Effector CD8-positive, alpha-beta T cell (primary cell): Measurements from ENCODE around the gene RNF224.

Experiments used
- DNase-seq: peaks from one replicate; lab custom pipeline; 2025; lab: John Stamatoyannopoulos, UW

The RNF224 gene

GRCh38 chr9:137273611-137274320, 46.5 kb downstream of the RNF224 start:
- DNase-seq: no peak

GRCh38 chr9:137275203-137275587, 47.9 kb downstream of the RNF224 start:
- DNase-seq: no peak

GRCh38 chr9:137275588-137276472, 48.5 kb downstream of the RNF224 start:
- no peak for DNase-seq

GRCh38 chr9:137276473-137277328, 49.4 kb downstream of the RNF224 start:
- DNase-seq: no peak

- no peak for DNase-seq
Observed at GRCh38 chr9:137277329-137278041, 50.2 kb downstream of the RNF224 start, which contains the start of gene TOR4A. Gene TOR4A (plus strand): TSS chr9:137277726. CDS start chr9:137278690, 964 bp downstream.

GRCh38 chr9:137278061-137278701, 50.9 kb downstream of the RNF224 start:
- no peak for DNase-seq
